ENCODE data around the gene PIGM. TPM values are rescaled to one million over a fixed set of nuclear protein-coding genes. Genes with fewer than 3 reads are reported as not detected.
"Not testable (repeated sequence)": the region's sequence is repeated elsewhere in the genome, so short reads cannot be mapped to it uniquely, and the experiment has no call there.

PIGM gene
- total RNA-seq, 4 donors from 2014 or later, result 3.3 to 6.5 (median 4.8) TPM

DNA sequence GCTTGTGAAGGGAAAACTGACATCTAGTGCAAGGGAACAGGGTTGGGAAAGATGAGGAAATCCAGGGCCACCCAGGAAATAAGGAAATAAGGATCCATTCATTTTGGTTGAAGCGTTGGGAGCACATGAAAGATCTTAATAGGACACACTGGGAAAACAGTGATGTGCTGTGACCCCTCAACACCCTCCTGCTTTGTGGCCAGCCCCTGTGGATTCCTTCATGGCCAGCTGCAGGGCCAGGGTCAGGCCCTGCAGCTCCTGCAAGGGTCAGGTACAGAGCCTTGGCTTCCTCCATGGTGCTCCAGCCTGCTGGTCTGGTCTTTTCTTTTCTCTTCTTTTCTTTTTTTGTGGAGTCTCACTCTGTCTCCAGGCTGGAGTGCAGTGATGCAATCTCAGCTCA lies 18.8 kb upstream of the PIGM start:
- no peak for DNase-seq (ENCODE audit: low spot score in 2 of 2)
- no peaks in the 10 kb centered on the region for H3K9me3 ChIP-seq
- H3K4me1 ChIP-seq, result peaks cover 11% of the 10 kb centered on the region
- 90% methylated on average over 1 of the region's 1 CpG for WGBS
- H3K36me3 ChIP-seq, result no peaks in the 10 kb centered on the region
- peaks cover 10% of the 10 kb centered on the region for H3K27me3 ChIP-seq
- TF ChIP-seq POLR2A (IDR thresholded peaks at IDR 0.05) (no peak), POLR2AphosphoS5 (IDR thresholded peaks at IDR 0.05) (no peak)
- no peak overlapping the region for H3K4me3 ChIP-seq
- H3K27ac ChIP-seq, result no peak overlapping the region

DNA sequence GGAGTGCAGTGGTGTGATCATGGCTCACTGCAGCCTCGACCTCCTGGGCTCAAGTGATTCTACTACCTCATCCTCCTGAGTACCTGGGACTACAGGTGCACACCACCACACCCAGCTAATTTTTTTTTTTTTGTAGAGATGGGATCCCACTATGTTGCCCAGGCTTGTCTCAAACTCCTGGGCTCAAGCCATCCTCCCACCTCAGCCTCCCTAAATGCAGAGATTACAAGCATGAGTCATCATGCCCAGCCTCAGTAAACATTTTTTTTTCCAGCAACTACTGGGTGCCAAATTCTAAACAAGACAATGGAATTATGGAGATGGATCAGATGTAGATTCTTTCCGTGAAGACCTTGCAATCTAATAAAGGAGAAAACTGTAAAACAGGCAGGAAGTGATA lies 18.4 kb upstream of the PIGM start:
- H3K4me3 ChIP-seq; H3K36me3 ChIP-seq; H3K27me3 ChIP-seq; DNase-seq (ENCODE audit: low spot score in 2 of 2); H3K9me3 ChIP-seq; H3K27ac ChIP-seq: not testable (repeated sequence)
- 55% methylated on average over 2 of the region's 2 CpGs for WGBS
- peaks cover 11% of the 10 kb centered on the region for H3K4me1 ChIP-seq

- Histone ChIP-seq H3K4me1 (peaks cover 11% of the 10 kb centered on the region), H3K9me3 (no peaks in the 10 kb centered on the region), H3K27me3 (peaks cover 5% of the 10 kb centered on the region), H3K36me3 (no peaks in the 10 kb centered on the region), H3K4me3 (no peak overlapping the region), H3K27ac (no peak overlapping the region)
- no peak for DNase-seq (ENCODE audit: low spot score in 2 of 2)
- 85% methylated on average over 3 of the region's 3 CpGs for WGBS
- TF ChIP-seq, protein P1, sequence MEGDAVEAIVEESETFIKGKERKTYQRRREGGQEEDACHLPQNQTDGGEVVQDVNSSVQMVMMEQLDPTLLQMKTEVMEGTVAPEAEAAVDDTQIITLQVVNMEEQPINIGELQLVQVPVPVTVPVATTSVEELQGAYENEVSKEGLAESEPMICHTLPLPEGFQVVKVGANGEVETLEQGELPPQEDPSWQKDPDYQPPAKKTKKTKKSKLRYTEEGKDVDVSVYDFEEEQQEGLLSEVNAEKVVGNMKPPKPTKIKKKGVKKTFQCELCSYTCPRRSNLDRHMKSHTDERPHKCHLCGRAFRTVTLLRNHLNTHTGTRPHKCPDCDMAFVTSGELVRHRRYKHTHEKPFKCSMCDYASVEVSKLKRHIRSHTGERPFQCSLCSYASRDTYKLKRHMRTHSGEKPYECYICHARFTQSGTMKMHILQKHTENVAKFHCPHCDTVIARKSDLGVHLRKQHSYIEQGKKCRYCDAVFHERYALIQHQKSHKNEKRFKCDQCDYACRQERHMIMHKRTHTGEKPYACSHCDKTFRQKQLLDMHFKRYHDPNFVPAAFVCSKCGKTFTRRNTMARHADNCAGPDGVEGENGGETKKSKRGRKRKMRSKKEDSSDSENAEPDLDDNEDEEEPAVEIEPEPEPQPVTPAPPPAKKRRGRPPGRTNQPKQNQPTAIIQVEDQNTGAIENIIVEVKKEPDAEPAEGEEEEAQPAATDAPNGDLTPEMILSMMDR (IDR thresholded peaks at IDR 0.05), result no peak
- TF ChIP-seq POLR2AphosphoS5 (IDR thresholded peaks at IDR 0.05), result no peak
- TF ChIP-seq EP300 (IDR thresholded peaks at IDR 0.05), result no peak
- TF ChIP-seq POLR2A (IDR thresholded peaks at IDR 0.05), result no peak
Observed at GRCh38 chr1:160049101-160049500, 17.3 kb upstream of the PIGM start.

DNA sequence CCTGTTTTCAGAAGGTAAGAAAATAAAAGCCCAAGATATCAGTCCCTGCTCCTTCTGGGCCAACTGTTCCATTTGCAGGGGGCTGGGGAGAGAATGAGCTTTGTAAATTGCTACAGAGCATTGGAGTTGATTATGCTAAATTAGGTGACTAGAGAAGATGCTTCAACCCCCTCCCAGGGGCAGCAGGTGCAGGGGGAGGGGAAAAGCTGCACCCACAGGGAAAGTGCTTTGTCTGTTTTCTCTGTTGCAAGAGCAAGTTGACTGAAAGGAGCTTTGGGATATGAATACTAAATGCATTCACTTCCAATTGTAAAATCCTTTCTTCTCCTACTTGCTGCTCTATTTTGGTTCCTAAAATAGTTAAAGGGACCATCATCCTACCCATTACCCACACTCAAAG lies 16.5 kb upstream of the PIGM start:
- peaks cover 5% of the 10 kb centered on the region for H3K27me3 ChIP-seq
- no peak for DNase-seq (ENCODE audit: low spot score in 2 of 2)
- TF ChIP-seq POLR2A (IDR thresholded peaks at IDR 0.05), result no peak
- TF ChIP-seq, protein P1 (IDR thresholded peaks at IDR 0.05), result no peak
- H3K4me3 ChIP-seq, result no peak overlapping the region
- H3K4me1 ChIP-seq, result peaks cover 11% of the 10 kb centered on the region
- no peaks in the 10 kb centered on the region for H3K9me3 ChIP-seq
- no peaks in the 10 kb centered on the region for H3K36me3 ChIP-seq
- H3K27ac ChIP-seq, result no peak overlapping the region

GRCh38 chr1:160047111-160047991 lies 15.6 kb upstream of the PIGM start:
- TF ChIP-seq, protein P1 (IDR thresholded peaks at IDR 0.05), result no peak
- TF ChIP-seq EP300 (IDR thresholded peaks at IDR 0.05) (no peak), POLR2A (IDR thresholded peaks at IDR 0.05) (no peak), POLR2AphosphoS5 (IDR thresholded peaks at IDR 0.05) (no peak)
- Histone ChIP-seq H3K9me3 (no peaks in the 10 kb centered on the region), H3K27ac (no peak overlapping the region), H3K4me1 (peaks cover 11% of the 10 kb centered on the region), H3K27me3 (peaks cover 3% of the 10 kb centered on the region), H3K4me3 (no peak overlapping the region), H3K36me3 (no peaks in the 10 kb centered on the region)
- 84% methylated on average over 9 of the region's 9 CpGs for WGBS
- DNase-seq (ENCODE audit: low spot score in 2 of 2), result no peak

GRCh38 chr1:160046494-160047110 lies 14.8 kb upstream of the PIGM start:
- 6% methylated on average over 10 of the region's 11 CpGs for WGBS
- Histone ChIP-seq H3K9me3 (no peaks in the 10 kb centered on the region), H3K4me3 (no peak overlapping the region), H3K4me1 (peaks cover 11% of the 10 kb centered on the region), H3K27me3 (no peaks in the 10 kb centered on the region), H3K36me3 (no peaks in the 10 kb centered on the region), H3K27ac (no peak overlapping the region)
- DNase-seq (ENCODE audit: low spot score in 2 of 2), result no peak
- TF ChIP-seq POLR2AphosphoS5 (IDR thresholded peaks at IDR 0.05), result no peak
- TF ChIP-seq EP300 (IDR thresholded peaks at IDR 0.05), result no peak
- no peak for TF ChIP-seq POLR2A (IDR thresholded peaks at IDR 0.05)
- TF ChIP-seq, protein P1 (IDR thresholded peaks at IDR 0.05), result peak; percentile 35 to 49
